ENCODE measurements around the gene NF2.

DNA sequence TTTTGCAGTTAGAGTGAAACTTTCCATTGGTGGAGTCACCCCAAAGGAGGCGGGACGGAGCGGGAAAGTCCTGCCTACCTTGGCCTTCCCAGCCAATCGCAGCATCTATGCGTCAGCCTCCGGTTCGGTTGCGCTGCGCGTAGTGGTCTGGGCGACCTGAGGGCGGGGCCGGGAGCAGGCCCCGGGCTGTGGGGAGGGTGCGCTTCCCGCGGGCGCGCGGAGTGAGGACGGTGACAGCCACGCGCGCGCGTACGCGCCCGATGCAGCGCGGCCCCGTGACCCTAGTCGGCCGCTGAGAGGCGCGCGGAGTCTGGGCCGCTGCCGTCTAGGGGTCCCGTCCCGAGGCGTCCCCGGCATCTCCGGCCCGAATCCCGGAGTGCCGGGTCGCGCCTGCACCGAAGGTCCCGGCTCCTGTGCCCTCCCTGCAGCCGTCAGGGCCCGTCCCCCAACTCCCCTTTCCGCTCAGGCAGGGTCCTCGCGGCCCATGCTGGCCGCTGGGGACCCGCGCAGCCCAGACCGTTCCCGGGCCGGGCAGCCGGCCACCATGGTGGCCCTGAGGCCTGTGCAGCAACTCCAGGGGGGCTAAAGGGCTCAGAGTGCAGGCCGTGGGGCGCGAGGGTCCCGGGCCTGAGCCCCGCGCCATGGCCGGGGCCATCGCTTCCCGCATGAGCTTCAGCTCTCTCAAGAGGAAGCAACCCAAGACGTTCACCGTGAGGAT is at the start of gene NF2:
- TF ChIP-seq, protein P1, sequence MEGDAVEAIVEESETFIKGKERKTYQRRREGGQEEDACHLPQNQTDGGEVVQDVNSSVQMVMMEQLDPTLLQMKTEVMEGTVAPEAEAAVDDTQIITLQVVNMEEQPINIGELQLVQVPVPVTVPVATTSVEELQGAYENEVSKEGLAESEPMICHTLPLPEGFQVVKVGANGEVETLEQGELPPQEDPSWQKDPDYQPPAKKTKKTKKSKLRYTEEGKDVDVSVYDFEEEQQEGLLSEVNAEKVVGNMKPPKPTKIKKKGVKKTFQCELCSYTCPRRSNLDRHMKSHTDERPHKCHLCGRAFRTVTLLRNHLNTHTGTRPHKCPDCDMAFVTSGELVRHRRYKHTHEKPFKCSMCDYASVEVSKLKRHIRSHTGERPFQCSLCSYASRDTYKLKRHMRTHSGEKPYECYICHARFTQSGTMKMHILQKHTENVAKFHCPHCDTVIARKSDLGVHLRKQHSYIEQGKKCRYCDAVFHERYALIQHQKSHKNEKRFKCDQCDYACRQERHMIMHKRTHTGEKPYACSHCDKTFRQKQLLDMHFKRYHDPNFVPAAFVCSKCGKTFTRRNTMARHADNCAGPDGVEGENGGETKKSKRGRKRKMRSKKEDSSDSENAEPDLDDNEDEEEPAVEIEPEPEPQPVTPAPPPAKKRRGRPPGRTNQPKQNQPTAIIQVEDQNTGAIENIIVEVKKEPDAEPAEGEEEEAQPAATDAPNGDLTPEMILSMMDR (IDR thresholded peaks at IDR 0.05): peak in 2 of 12 donors; percentile 19 to 23
- TF ChIP-seq POLR2A (IDR thresholded peaks at IDR 0.05): peak in 1 of 2 donors; percentile 83
